WTC11 (cell line): ENCODE results near the gene CREB3L1. TPM values are rescaled to one million over a fixed set of nuclear protein-coding genes. Genes with fewer than 3 reads are reported as not detected.

ENCODE experiments used
- ATAC-seq: fragments of 200-7000 bp; cut with Tn5 transposase; 2 replicates; pipeline ENCODE4 v1.10.0; 2021; ENCODE audit warnings: mild to moderate bottlenecking, moderate library complexity
- CTCF ChIA-PET: fragments of 300-600 bp; sonication (Branson Sonifier 250); formaldehyde crosslinking; loops from one replicate; lab custom pipeline; 2021; ENCODE audit warnings: antibody characterized with exemption; lab: Charles Lee
- POLR2A ChIA-PET: fragments of 350-600 bp; sonication (Branson Sonifier 250); formaldehyde crosslinking; loops from one replicate; lab custom pipeline; 2021; ENCODE audit warnings: antibody characterized with exemption; lab: Charles Lee
- DNase-seq: peaks from one replicate; pipeline ENCODE4 v3.0.0; 2021; ENCODE audit warnings: low spot score
- H3K27ac Mint-ChIP-seq: 2 replicates; pipeline ENCODE4 v1.8.0; 2021; ENCODE audit warnings: mixed read lengths
- H3K27me3 Mint-ChIP-seq: 2 replicates; pipeline ENCODE4 v1.8.0; 2021; ENCODE audit warnings: low read depth, mild to moderate bottlenecking, moderate library complexity, mixed read lengths
- H3K36me3 Mint-ChIP-seq: 2 replicates; pipeline ENCODE4 v1.8.0; 2021; ENCODE audit warnings: mixed read lengths
- H3K4me1 Mint-ChIP-seq: 2 replicates; pipeline ENCODE4 v1.8.0; 2022; ENCODE audit warnings: mixed read lengths
- H3K4me3 Mint-ChIP-seq: 2 replicates; pipeline ENCODE4 v1.8.0; 2021; ENCODE audit warnings: mild to moderate bottlenecking, moderate library complexity, mixed read lengths
- H3K9me3 Mint-ChIP-seq: 2 replicates; pipeline ENCODE4 v1.8.0; 2021; ENCODE audit warnings: mixed read lengths
- AR ChIP-seq: fragments of 250-450 bp; sonication (Bioruptor Pico); IDR thresholded peaks from 2 replicates; pipeline ENCODE4 v1.9.0; 2021; ENCODE audit warnings: mild to moderate bottlenecking
- ATF2 ChIP-seq: sonication (generic); formaldehyde crosslinking; IDR thresholded peaks from 2 replicates; pipeline ENCODE4 v1.8.1; 2022; ENCODE audit warnings: low read depth, missing genetic modification reagents, borderline replicate concordance
- CDX4 ChIP-seq: fragments of 250-450 bp; sonication (Bioruptor Pico); IDR thresholded peaks from 2 replicates; pipeline ENCODE4 v1.9.0; 2021; ENCODE audit warnings: moderate library complexity, mild to moderate bottlenecking, inconsistent platforms, borderline replicate concordance
- ETV6 ChIP-seq: sonication (generic); formaldehyde crosslinking; IDR thresholded peaks from 2 replicates; pipeline ENCODE4 v1.8.1; 2022; ENCODE audit warnings: mild to moderate bottlenecking, missing genetic modification reagents
- FOXK1 ChIP-seq: sonication (generic); formaldehyde crosslinking; IDR thresholded peaks from 2 replicates; pipeline ENCODE4 v1.8.0; 2022; ENCODE audit warnings: mild to moderate bottlenecking, moderate library complexity, missing genetic modification reagents
- GRHL2 ChIP-seq: fragments of 250-450 bp; sonication (Bioruptor Pico); IDR thresholded peaks from 2 replicates; pipeline ENCODE4 v1.8.0; 2022; ENCODE audit warnings: mild to moderate bottlenecking, moderate library complexity; ENCODE audit not compliant: insufficient replicate concordance, severe bottlenecking
- GTF2I ChIP-seq: fragments of 250-450 bp; sonication (Bioruptor Pico); conservative IDR thresholded peaks from 2 replicates; pipeline ENCODE4 v1.4.0; 2021; ENCODE audit warnings: mild to moderate bottlenecking
- JAZF1 ChIP-seq: fragments of 250-450 bp; sonication (Bioruptor Pico); IDR thresholded peaks from 2 replicates; pipeline ENCODE4 v1.9.0; 2021; ENCODE audit warnings: moderate library complexity, mild to moderate bottlenecking, inconsistent platforms
- KAT7 ChIP-seq: sonication (generic); formaldehyde crosslinking; IDR thresholded peaks from 2 replicates; pipeline ENCODE4 v1.8.1; 2023; ENCODE audit warnings: missing genetic modification reagents, mild to moderate bottlenecking, borderline replicate concordance
- MAX ChIP-seq: sonication (generic); formaldehyde crosslinking; IDR thresholded peaks from 2 replicates; pipeline ENCODE4 v1.8.0; 2022; ENCODE audit warnings: mild to moderate bottlenecking, missing genetic modification reagents
- NFATC4 ChIP-seq: fragments of 250-450 bp; sonication (Bioruptor Pico); IDR thresholded peaks from 2 replicates; pipeline ENCODE4 v1.9.0; 2021; ENCODE audit warnings: mild to moderate bottlenecking
- SOX15 ChIP-seq: fragments of 250-450 bp; sonication (Bioruptor Pico); IDR thresholded peaks from 2 replicates; pipeline ENCODE4 v1.9.0; 2021; ENCODE audit warnings: mild to moderate bottlenecking
- TEAD4 ChIP-seq: sonication (generic); formaldehyde crosslinking; IDR thresholded peaks from 2 replicates; pipeline ENCODE4 v1.8.0; 2022; ENCODE audit warnings: mild to moderate bottlenecking, missing genetic modification reagents
- ZNF532 ChIP-seq: fragments of 250-450 bp; sonication (Bioruptor Pico); IDR thresholded peaks from 2 replicates; pipeline ENCODE4 v1.9.0; 2021; ENCODE audit warnings: mild to moderate bottlenecking, borderline replicate concordance
- total RNA-seq: library from RNA; stranded (reverse); gene quantifications from 3 replicates; pipeline ENCODE4 v1.2.3, GENCODE V29; 2021
- TF ChIP-seq, protein P1 (sequence below): sonication (generic); formaldehyde crosslinking; IDR thresholded peaks from 2 replicates; pipeline ENCODE4 v1.8.0; 2023; ENCODE audit warnings: mild to moderate bottlenecking, missing genetic modification reagents
- TF ChIP-seq, protein P2 (sequence below): sonication (generic); formaldehyde crosslinking; conservative IDR thresholded peaks from 2 replicates; pipeline ENCODE4 v1.8.1; 2022; ENCODE audit warnings: mild to moderate bottlenecking, missing genetic modification reagents
- TF ChIP-seq, protein P3 (sequence below): sonication (generic); formaldehyde crosslinking; IDR thresholded peaks from 2 replicates; pipeline ENCODE4 v1.8.1; 2022; ENCODE audit warnings: low read depth, mild to moderate bottlenecking, moderate library complexity, missing genetic modification reagents, borderline replicate concordance

The CREB3L1 gene
- total RNA-seq, 1 experiment from 2014 or later, result 10.9 TPM

- ChIA-PET POLR2A (interaction anchor here (1.3 to 2.2 kb wide), 5 partner anchors 13 to 97 kb away, joined by 3 to 10 read pairs (median 5); partner anchors contain the start of gene CREB3L1), CTCF (interaction anchor here (0.7 to 5.6 kb wide), 12 partner anchors 11 to 102 kb away, joined by 3 to 62 read pairs (median 5); partner anchors contain the start of gene CHRM4)
- TF ChIP-seq JAZF1 (CRISPR knock-in tag) (no peak), GTF2I (CRISPR knock-in tag) (no peak), AR (no peak), ATF2 (CRISPR knock-in tag) (no peak), TEAD4 (CRISPR knock-in tag) (no peak), FOXK1 (CRISPR knock-in tag) (no peak), NFATC4 (CRISPR knock-in tag) (no peak), ZNF532 (no peak), SOX15 (CRISPR knock-in tag) (no peak), ETV6 (CRISPR knock-in tag) (no peak), CDX4 (CRISPR knock-in tag) (no peak), GRHL2 (no peak), KAT7 (CRISPR knock-in tag) (no peak), MAX (CRISPR knock-in tag) (no peak)
- TF ChIP-seq, protein P1, sequence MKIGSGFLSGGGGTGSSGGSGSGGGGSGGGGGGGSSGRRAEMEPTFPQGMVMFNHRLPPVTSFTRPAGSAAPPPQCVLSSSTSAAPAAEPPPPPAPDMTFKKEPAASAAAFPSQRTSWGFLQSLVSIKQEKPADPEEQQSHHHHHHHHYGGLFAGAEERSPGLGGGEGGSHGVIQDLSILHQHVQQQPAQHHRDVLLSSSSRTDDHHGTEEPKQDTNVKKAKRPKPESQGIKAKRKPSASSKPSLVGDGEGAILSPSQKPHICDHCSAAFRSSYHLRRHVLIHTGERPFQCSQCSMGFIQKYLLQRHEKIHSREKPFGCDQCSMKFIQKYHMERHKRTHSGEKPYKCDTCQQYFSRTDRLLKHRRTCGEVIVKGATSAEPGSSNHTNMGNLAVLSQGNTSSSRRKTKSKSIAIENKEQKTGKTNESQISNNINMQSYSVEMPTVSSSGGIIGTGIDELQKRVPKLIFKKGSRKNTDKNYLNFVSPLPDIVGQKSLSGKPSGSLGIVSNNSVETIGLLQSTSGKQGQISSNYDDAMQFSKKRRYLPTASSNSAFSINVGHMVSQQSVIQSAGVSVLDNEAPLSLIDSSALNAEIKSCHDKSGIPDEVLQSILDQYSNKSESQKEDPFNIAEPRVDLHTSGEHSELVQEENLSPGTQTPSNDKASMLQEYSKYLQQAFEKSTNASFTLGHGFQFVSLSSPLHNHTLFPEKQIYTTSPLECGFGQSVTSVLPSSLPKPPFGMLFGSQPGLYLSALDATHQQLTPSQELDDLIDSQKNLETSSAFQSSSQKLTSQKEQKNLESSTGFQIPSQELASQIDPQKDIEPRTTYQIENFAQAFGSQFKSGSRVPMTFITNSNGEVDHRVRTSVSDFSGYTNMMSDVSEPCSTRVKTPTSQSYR (CRISPR knock-in tag), result no peak
- TF ChIP-seq, protein P2, sequence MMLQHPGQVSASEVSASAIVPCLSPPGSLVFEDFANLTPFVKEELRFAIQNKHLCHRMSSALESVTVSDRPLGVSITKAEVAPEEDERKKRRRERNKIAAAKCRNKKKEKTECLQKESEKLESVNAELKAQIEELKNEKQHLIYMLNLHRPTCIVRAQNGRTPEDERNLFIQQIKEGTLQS (CRISPR knock-in tag), result no peak
- TF ChIP-seq, protein P3, sequence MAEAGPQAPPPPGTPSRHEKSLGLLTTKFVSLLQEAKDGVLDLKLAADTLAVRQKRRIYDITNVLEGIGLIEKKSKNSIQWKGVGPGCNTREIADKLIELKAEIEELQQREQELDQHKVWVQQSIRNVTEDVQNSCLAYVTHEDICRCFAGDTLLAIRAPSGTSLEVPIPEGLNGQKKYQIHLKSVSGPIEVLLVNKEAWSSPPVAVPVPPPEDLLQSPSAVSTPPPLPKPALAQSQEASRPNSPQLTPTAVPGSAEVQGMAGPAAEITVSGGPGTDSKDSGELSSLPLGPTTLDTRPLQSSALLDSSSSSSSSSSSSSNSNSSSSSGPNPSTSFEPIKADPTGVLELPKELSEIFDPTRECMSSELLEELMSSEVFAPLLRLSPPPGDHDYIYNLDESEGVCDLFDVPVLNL, result no peak
- Mint-ChIP-seq H3K27me3 (peaks cover 2% of the 10 kb centered on the region), H3K4me3 (peak overlapping the region; percentile 32; the same call in 1 of the 2 replicates), H3K9me3 (no peaks in the 10 kb centered on the region), H3K4me1 (peaks cover 97% of the 10 kb centered on the region), H3K27ac (peak overlapping the region; percentile 99), H3K36me3 (no peaks in the 10 kb centered on the region)
- ATAC-seq, result no peak
- DNase-seq, result no peak
Observed at GRCh38 chr11:46339816-46340215, 62.4 kb downstream of the CREB3L1 start.
